Left lung (tissue), 10 donors: ENCODE data around the gene FGF7. TPM values are rescaled to one million over a fixed set of nuclear protein-coding genes. Genes with fewer than 3 reads are reported as not detected.

ENCODE experiments used
- ATAC-seq: fragments of 200-7000 bp; cut with Tn5 transposase; one replicate; pipeline ENCODE4 v1.9.1; 2020; ENCODE audit warnings: moderate library complexity
- DNase-seq, 4 donors: peaks; one replicate each; pipeline ENCODE4 v3.0.0-alpha.2; 2013 to 2020
- H3K27ac ChIP-seq, 2 donors: fragments of 200-600 bp; sonication (generic) in 1 of 2; one replicate each; pipeline versions ENCODE4 v1.5.0 to v1.8.0; 2020 to 2021
- H3K27me3 ChIP-seq, 2 donors: fragments of 200-600 bp; sonication (generic) in 1 of 2; one replicate each; pipeline versions ENCODE4 v1.5.0 to v1.8.0; 2020 to 2021
- H3K36me3 ChIP-seq, 2 donors: fragments of 200-600 bp; sonication (generic) in 1 of 2; one replicate each; pipeline versions ENCODE4 v1.5.0 to v1.8.0; 2020 to 2021
- H3K4me1 ChIP-seq, 2 donors: fragments of 200-600 bp; one replicate each; pipeline ENCODE4 v1.8.0; 2021
- H3K4me3 ChIP-seq, 2 donors: fragments of 200-600 bp; sonication (generic) in 1 of 2; one replicate each; pipeline versions ENCODE4 v1.5.0 to v1.8.0; 2020 to 2021; ENCODE audit warnings: mild to moderate bottlenecking in 1 of 2
- H3K9me3 ChIP-seq, 2 donors: fragments of 200-600 bp; sonication (generic) in 1 of 2; one replicate each; pipeline versions ENCODE4 v1.5.0 to v1.8.0; 2020 to 2021
- intact Hi-C, 2 donors: fragments of 100-400 bp; cut with DNase I; formaldehyde crosslinking; loops; one replicate each; pipeline versions ENCODE4 v1.11.2 to v1.14.2; 2022
- polyA plus RNA-seq, 6 donors: library from polyadenylated mRNA; unstranded; fragments of 120-200 nt; gene quantifications; one replicate each; pipeline ENCODE4 v1.2.1, GENCODE V29; 2013; ENCODE audit not compliant: insufficient read length in 6 of 6
- total RNA-seq, 2 donors: library from RNA; stranded (reverse); fragmentation: NEBNext Ultra II Directional; extraction: Animal tissue kit (Norgen Biotek cat#: 25700); gene quantifications; one replicate each; pipeline ENCODE4 v1.2.1, GENCODE V29; 2021
- TF ChIP-seq, protein P1 (sequence below), 2 donors: fragments of 200-600 bp; sonication (generic) in 1 of 2; IDR thresholded peaks; one replicate each; pipeline versions ENCODE4 v1.5.0 to v1.8.0; 2021; ENCODE audit warnings: antibody characterized with exemption in 2 of 2
- donor health status: DM: no; HTN: yes; CAD: no.
- donor health status: DM: no; HTN: no; CAD: no.

Gene FGF7
- total and polyA plus RNA-seq, 8 donors = 14.4 to 31.8 (median 21.4) TPM

DNA sequence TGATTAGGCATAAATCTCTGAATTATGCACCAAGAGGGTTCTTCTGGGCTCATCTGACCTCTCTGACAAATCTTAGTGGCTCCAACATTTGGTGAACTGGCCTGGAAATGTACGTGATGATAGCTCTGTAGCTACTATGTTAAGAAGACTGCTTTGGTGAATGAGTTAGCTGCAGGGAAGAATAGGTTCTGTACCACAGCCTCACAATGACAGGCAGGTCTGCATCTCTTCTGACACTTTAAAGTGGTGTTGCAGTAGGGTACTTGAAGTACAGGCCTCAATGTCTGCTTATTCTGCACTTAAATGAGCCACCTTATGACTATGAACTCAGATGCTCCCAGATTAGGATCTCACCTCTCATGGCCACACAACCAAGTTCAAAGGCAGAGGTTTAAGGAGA is 7.0 kb downstream of the FGF7 start:
- intact Hi-C loops = no loop called here
- Histone ChIP-seq H3K9me3 (no peaks in the 10 kb centered on the region), H3K4me1 (no peaks in the 10 kb centered on the region), H3K27ac (no peak overlapping the region), H3K27me3 (no peaks in the 10 kb centered on the region), H3K4me3 (no peak overlapping the region), H3K36me3 (no peaks in the 10 kb centered on the region)
- DNase-seq (no peak), ATAC-seq (no peak)
- TF ChIP-seq, protein P1, sequence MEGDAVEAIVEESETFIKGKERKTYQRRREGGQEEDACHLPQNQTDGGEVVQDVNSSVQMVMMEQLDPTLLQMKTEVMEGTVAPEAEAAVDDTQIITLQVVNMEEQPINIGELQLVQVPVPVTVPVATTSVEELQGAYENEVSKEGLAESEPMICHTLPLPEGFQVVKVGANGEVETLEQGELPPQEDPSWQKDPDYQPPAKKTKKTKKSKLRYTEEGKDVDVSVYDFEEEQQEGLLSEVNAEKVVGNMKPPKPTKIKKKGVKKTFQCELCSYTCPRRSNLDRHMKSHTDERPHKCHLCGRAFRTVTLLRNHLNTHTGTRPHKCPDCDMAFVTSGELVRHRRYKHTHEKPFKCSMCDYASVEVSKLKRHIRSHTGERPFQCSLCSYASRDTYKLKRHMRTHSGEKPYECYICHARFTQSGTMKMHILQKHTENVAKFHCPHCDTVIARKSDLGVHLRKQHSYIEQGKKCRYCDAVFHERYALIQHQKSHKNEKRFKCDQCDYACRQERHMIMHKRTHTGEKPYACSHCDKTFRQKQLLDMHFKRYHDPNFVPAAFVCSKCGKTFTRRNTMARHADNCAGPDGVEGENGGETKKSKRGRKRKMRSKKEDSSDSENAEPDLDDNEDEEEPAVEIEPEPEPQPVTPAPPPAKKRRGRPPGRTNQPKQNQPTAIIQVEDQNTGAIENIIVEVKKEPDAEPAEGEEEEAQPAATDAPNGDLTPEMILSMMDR (IDR thresholded peaks at IDR 0.05) = no peak

DNA sequence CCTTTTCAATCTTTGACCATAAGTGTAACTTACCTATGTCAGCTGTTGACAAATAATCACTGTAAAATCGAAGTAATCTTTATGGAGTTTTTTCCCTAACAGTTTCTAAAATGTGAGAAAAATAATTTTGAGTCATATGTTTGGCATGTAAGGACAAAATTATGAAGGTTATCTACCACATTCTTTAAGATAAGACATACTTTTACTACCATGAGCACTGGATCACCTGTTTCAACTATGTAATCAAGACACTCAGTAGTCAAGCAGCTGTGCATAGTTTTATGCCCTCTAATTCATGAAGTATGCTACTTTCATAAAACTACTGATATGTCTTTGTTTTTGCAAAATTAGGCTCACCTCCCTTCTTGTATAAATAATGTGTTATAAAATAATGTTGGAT is 12.1 kb downstream of the FGF7 start:
- no peak overlapping the region for H3K4me3 ChIP-seq
- H3K27ac ChIP-seq = no peak overlapping the region
- TF ChIP-seq, protein P1 (IDR thresholded peaks at IDR 0.05) = no peak
- intact Hi-C loops = no loop called here
- no peak for DNase-seq
- H3K36me3 ChIP-seq = no peaks in the 10 kb centered on the region
- no peaks in the 10 kb centered on the region for H3K27me3 ChIP-seq
- peaks cover 4 to 18% of the 10 kb centered on the region in 2 donors for H3K4me1 ChIP-seq
- ATAC-seq = peak; percentile 36
- H3K9me3 ChIP-seq = no peaks in the 10 kb centered on the region

DNA sequence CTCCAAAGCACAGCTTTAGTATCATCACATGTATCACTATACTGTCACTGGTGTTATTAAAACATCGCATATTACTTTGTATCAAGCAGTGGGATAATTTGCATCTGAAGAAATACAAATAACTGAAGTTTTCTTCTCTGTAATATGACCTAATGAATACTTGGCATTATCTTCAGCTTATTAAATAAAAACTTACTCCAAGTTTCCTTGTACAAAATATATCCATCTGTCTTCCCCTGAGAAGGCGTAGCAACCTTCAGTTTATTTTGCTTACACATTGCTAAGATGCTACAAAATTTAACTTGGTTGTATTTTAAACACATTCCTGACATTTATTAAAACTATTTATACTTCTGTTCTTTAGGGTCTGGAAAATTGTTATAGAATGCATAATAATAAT is 13.7 kb downstream of the FGF7 start:
- TF ChIP-seq, protein P1 (IDR thresholded peaks at IDR 0.05) = no peak
- no peak for DNase-seq
- Histone ChIP-seq H3K4me1 (peaks cover 4 to 18% of the 10 kb centered on the region in 2 donors), H3K36me3 (no peaks in the 10 kb centered on the region), H3K9me3 (no peaks in the 10 kb centered on the region), H3K4me3 (no peak overlapping the region), H3K27me3 (no peaks in the 10 kb centered on the region), H3K27ac (no peak overlapping the region)
- intact Hi-C loops = no loop called here
- ATAC-seq = no peak

- H3K27me3 ChIP-seq = no peaks in the 10 kb centered on the region
- ATAC-seq = peak; percentile 92
- H3K36me3 ChIP-seq = no peaks in the 10 kb centered on the region
- no peaks in the 10 kb centered on the region for H3K9me3 ChIP-seq
- DNase-seq = peak in 3 of 4 donors; percentile 15 to 60 (median 50)
- peak overlapping the region in 1 of 2 donors; percentile 49 for H3K27ac ChIP-seq
- TF ChIP-seq, protein P1 (IDR thresholded peaks at IDR 0.05) = no peak
- peaks cover 4 to 18% of the 10 kb centered on the region in 2 donors for H3K4me1 ChIP-seq
- intact Hi-C loops = no loop called here
- no peak overlapping the region for H3K4me3 ChIP-seq
Measured at GRCh38 chr15:49438962-49439631, 16.1 kb downstream of the FGF7 start.

GRCh38 chr15:49439678-49440395 is 16.8 kb downstream of the FGF7 start:
- Histone ChIP-seq H3K4me3 (no peak overlapping the region), H3K9me3 (no peaks in the 10 kb centered on the region), H3K4me1 (peaks cover 4 to 18% of the 10 kb centered on the region in 2 donors), H3K36me3 (no peaks in the 10 kb centered on the region), H3K27me3 (no peaks in the 10 kb centered on the region), H3K27ac (peak overlapping the region in 1 of 2 donors; percentile 49)
- DNase-seq (no peak), ATAC-seq (no peak)
- TF ChIP-seq, protein P1 (IDR thresholded peaks at IDR 0.05) = no peak
- intact Hi-C loops = no loop called here
